ENCODE measurements around the gene CLEC16A.
"Not testable (repeated sequence)": the region's sequence is repeated elsewhere in the genome, so short reads cannot be mapped to it uniquely, and the experiment has no call there.

The CLEC16A gene

GRCh38 chr16:11207646-11208045 lies 263.3 kb downstream of the CLEC16A start:
- DNase-seq: no peak

- no peak for DNase-seq
Observed at GRCh38 chr16:11208916-11209665, 264.7 kb downstream of the CLEC16A start.

GRCh38 chr16:11210260-11210659 lies 265.9 kb downstream of the CLEC16A start:
- no peak for DNase-seq

GRCh38 chr16:11211061-11211976 lies 267.0 kb downstream of the CLEC16A start:
- DNase-seq: no peak

- DNase-seq: no peak
Observed at GRCh38 chr16:11211977-11212797, 267.8 kb downstream of the CLEC16A start.

GRCh38 chr16:11212798-11213196 lies 268.4 kb downstream of the CLEC16A start:
- DNase-seq: no peak

- no peak for DNase-seq
Observed at GRCh38 chr16:11213373-11213772, 269.0 kb downstream of the CLEC16A start.

GRCh38 chr16:11213799-11214198 lies 269.4 kb downstream of the CLEC16A start:
- no peak for DNase-seq

- no peak for DNase-seq
Observed at GRCh38 chr16:11215935-11216556, 271.7 kb downstream of the CLEC16A start.

GRCh38 chr16:11217651-11218603 lies 273.6 kb downstream of the CLEC16A start:
- DNase-seq: no peak

GRCh38 chr16:11218604-11218962 lies 274.2 kb downstream of the CLEC16A start:
- no peak for DNase-seq

GRCh38 chr16:11219178-11219577 lies 274.8 kb downstream of the CLEC16A start:
- DNase-seq: no peak

GRCh38 chr16:11220507-11220906 lies 276.1 kb downstream of the CLEC16A start:
- not testable (repeated sequence) for DNase-seq

- no peak for DNase-seq
Observed at GRCh38 chr16:11224096-11224893, 279.9 kb downstream of the CLEC16A start.

- no peak for DNase-seq
Observed at GRCh38 chr16:11224894-11225676, 280.7 kb downstream of the CLEC16A start.

- no peak for DNase-seq
Observed at GRCh38 chr16:11225677-11226549, 281.5 kb downstream of the CLEC16A start.

GRCh38 chr16:11229432-11229831 lies 285.1 kb downstream of the CLEC16A start:
- no peak for DNase-seq

- DNase-seq: no peak
Observed at GRCh38 chr16:11229906-11230305, 285.5 kb downstream of the CLEC16A start.

Measured in NCI-H446 (cell line).